Smooth muscle cell (in vitro differentiated cells): ENCODE results near the gene KIF2C. TPM values are rescaled to one million over a fixed set of nuclear protein-coding genes. Genes with fewer than 3 reads are reported as not detected.

Experiments used
- DNase-seq: peaks from one replicate; lab custom pipeline; 2025; ENCODE audit not compliant: unreplicated experiment; lab: John Stamatoyannopoulos, UW
- H2AFZ ChIP-seq: fragments of 200-600 bp; sonication (generic); 2 replicates; pipeline ENCODE4 v1.6.0; 2016; ENCODE audit warnings: antibody characterized with exemption, low read depth, mild to moderate bottlenecking
- H3F3A ChIP-seq: fragments of 200-600 bp; sonication (generic); 2 replicates; pipeline ENCODE4 v1.6.0; 2017; ENCODE audit warnings: antibody characterized with exemption, low read depth
- H3K27ac ChIP-seq: fragments of 200-600 bp; sonication (generic); 2 replicates; pipeline ENCODE4 v1.5.1; 2016; ENCODE audit warnings: low read depth, mild to moderate bottlenecking
- H3K27me3 ChIP-seq: fragments of 200-600 bp; sonication (generic); 2 replicates; pipeline ENCODE4 v1.6.1; 2016; ENCODE audit warnings: low read depth, mild to moderate bottlenecking
- H3K36me3 ChIP-seq: fragments of 200-600 bp; sonication (generic); 2 replicates; pipeline ENCODE4 v1.5.1; 2016; ENCODE audit warnings: low read depth
- H3K4me1 ChIP-seq: fragments of 200-600 bp; sonication (generic); 2 replicates; pipeline ENCODE4 v1.5.1; 2016; ENCODE audit warnings: low read depth
- H3K4me2 ChIP-seq: fragments of 200-600 bp; sonication (generic); 2 replicates; pipeline ENCODE4 v1.6.0; 2016; ENCODE audit warnings: mild to moderate bottlenecking
- H3K4me3 ChIP-seq: fragments of 200-600 bp; sonication (generic); 2 replicates; pipeline ENCODE4 v1.5.1; 2016; ENCODE audit warnings: mild to moderate bottlenecking
- H3K79me2 ChIP-seq: fragments of 200-600 bp; sonication (generic); 2 replicates; pipeline ENCODE4 v1.6.0; 2016; ENCODE audit warnings: low read depth, mild to moderate bottlenecking
- H3K9ac ChIP-seq: fragments of 200-600 bp; sonication (generic); 2 replicates; pipeline ENCODE4 v1.6.0; 2016; ENCODE audit warnings: low read depth
- H3K9me3 ChIP-seq: fragments of 200-600 bp; sonication (generic); replicated peaks from 2 replicates; pipeline ENCODE4 v1.5.1; 2016; ENCODE audit warnings: low read depth
- H4K20me1 ChIP-seq: fragments of 200-600 bp; sonication (generic); 2 replicates; pipeline ENCODE4 v1.6.0; 2016; ENCODE audit warnings: low read depth
- WGBS: methylation state at CpG from one replicate; pipeline ENCODE4 v1.1.7; 2016; ENCODE audit warnings: low lambda C conversion rate; 5-methylcytosine and 5-hydroxymethylcytosine counted together
- polyA plus RNA-seq: library from polyadenylated mRNA; unstranded; fragments of >200 nt; fragmentation: Nextera tagmentation; extraction: Ambion mirVana; gene quantifications from 2 replicates; pipeline ENCODE4 v1.2.1, GENCODE V29; 2016
- total RNA-seq: library from RNA; depleted of rRNA; stranded (reverse); fragments of >200 nt; gene quantifications from 2 replicates; pipeline ENCODE4 v1.2.3, GENCODE V29; 2014
- TF ChIP-seq, protein P1 (sequence below): fragments of 200-600 bp; sonication (generic); IDR thresholded peaks from 2 replicates; pipeline ENCODE4 v1.5.1; 2017; ENCODE audit warnings: borderline replicate concordance, mild to moderate bottlenecking, antibody characterized with exemption; ENCODE audit not compliant: insufficient read depth, poor library complexity, severe bottlenecking

KIF2C gene
- total and polyA plus RNA-seq, 2 experiments from 2014 or later: 5.7 to 8.5 TPM

DNA sequence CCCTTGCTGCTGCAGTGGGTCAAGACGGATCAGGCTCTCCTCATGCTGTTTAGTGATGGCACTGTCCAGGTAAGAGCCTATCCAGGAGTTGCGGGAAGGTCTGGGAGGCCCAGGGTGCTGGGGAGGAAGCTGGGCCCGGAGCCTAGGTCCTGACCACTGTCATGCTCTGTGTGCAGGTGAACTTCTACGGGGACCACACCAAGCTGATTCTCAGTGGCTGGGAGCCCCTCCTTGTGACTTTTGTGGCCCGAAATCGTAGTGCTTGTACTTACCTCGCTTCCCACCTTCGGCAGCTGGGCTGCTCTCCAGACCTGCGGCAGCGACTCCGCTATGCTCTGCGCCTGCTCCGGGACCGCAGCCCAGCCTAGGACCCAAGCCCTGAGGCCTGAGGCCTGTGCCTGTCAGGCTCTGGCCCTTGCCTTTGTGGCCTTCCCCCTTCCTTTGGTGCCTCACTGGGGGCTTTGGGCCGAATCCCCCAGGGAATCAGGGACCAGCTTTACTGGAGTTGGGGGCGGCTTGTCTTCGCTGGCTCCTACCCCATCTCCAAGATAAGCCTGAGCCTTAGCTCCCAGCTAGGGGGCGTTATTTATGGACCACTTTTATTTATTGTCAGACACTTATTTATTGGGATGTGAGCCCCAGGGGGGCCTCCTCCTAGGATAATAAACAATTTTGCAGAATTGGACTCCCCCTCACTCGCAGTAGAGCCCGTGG lies 65.8 kb downstream of the KIF2C start:
- TF ChIP-seq, protein P1, sequence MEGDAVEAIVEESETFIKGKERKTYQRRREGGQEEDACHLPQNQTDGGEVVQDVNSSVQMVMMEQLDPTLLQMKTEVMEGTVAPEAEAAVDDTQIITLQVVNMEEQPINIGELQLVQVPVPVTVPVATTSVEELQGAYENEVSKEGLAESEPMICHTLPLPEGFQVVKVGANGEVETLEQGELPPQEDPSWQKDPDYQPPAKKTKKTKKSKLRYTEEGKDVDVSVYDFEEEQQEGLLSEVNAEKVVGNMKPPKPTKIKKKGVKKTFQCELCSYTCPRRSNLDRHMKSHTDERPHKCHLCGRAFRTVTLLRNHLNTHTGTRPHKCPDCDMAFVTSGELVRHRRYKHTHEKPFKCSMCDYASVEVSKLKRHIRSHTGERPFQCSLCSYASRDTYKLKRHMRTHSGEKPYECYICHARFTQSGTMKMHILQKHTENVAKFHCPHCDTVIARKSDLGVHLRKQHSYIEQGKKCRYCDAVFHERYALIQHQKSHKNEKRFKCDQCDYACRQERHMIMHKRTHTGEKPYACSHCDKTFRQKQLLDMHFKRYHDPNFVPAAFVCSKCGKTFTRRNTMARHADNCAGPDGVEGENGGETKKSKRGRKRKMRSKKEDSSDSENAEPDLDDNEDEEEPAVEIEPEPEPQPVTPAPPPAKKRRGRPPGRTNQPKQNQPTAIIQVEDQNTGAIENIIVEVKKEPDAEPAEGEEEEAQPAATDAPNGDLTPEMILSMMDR: no peak
- WGBS: 95% methylated on average over 20 of the region's 20 CpGs
- Histone ChIP-seq H3K27me3 (no peaks in the 10 kb centered on the region), H3F3A (peaks cover 35% of the 10 kb centered on the region), H3K27ac (peak overlapping the region; percentile 100), H3K4me2 (no peak overlapping the region), H3K9me3 (no peaks in the 10 kb centered on the region), H3K36me3 (no peaks in the 10 kb centered on the region), H3K9ac (no peak overlapping the region), H3K4me3 (no peak overlapping the region), H4K20me1 (peaks cover 34% of the 10 kb centered on the region), H3K79me2 (peaks cover 53% of the 10 kb centered on the region), H2AFZ (no peak overlapping the region), H3K4me1 (peaks cover 51% of the 10 kb centered on the region)
- DNase-seq: no peak

GRCh38 chr1:44806025-44806703 lies 66.5 kb downstream of the KIF2C start:
- Histone ChIP-seq H3K9ac (peak overlapping the region; percentile 98), H3K4me2 (peak overlapping the region; percentile 50), H3K27me3 (no peaks in the 10 kb centered on the region), H3F3A (peaks cover 37% of the 10 kb centered on the region), H3K4me3 (no peak overlapping the region), H4K20me1 (peaks cover 27% of the 10 kb centered on the region), H3K4me1 (peaks cover 56% of the 10 kb centered on the region), H3K36me3 (no peaks in the 10 kb centered on the region), H3K79me2 (peaks cover 46% of the 10 kb centered on the region), H3K9me3 (no peaks in the 10 kb centered on the region), H3K27ac (peak overlapping the region; percentile 100), H2AFZ (no peak overlapping the region)
- WGBS: 97% methylated on average over 68 of the region's 70 CpGs
- no peak for DNase-seq
- TF ChIP-seq, protein P1: no peak

DNA sequence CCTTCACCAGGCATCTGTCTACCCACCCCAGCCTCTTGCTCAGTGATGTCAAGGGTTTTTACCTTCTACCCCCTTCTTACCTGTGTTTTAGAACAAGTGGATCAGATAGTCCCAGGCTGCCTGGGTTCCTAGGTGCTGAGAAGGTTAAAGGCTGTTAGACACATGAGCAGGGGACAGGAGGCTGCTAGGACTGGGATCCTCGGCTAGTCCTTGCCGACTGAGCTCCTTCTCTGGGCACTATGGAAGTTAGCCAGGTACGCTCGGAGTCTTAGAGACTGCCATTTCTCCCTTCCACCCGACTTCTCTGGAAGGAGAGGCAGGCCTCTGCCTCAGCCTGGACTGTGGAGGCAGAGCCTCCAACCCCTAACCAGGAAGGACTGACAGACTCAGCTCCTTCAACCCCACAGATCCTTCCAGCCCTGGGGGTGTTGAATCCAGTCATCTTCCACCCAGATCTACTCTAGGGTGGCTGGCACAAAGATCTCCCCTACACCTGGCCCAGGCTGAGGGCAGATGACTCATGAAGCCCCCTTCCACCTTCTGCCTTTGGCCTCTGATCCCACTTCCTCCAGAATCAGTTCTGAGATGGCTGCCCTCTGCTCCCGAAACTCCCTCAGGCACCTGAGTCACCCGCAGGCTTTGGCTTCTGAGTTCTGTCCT lies 67.2 kb downstream of the KIF2C start, which contains the start of gene DYNLT4:
TSS of gene DYNLT4 (minus strand) at position 648 of the 660 bp plus-strand sequence. CDS start 683 bp downstream, outside the sequence.
- H3K36me3 ChIP-seq: no peaks in the 10 kb centered on the region
- H3K27ac ChIP-seq: peak within 1 kb of the TSS; percentile 100
- peaks cover 22% of the 10 kb centered on the region for H4K20me1 ChIP-seq
- DNase-seq: no peak
- no peaks in the 10 kb centered on the region for H3K9me3 ChIP-seq
- TF ChIP-seq, protein P1: no peak
- no peaks in the 10 kb centered on the region for H3K27me3 ChIP-seq
- peaks cover 54% of the 10 kb centered on the region for H3K4me1 ChIP-seq
- peak within 1 kb of the TSS; percentile 91 for H3K4me2 ChIP-seq
- H3K9ac ChIP-seq: peak within 1 kb of the TSS; percentile 98
- 60% methylated on average over 7 of the region's 7 CpGs for WGBS
- peaks cover 40% of the 10 kb centered on the region for H3K79me2 ChIP-seq
- H3F3A ChIP-seq: peaks cover 37% of the 10 kb centered on the region
- H2AFZ ChIP-seq: no peak within 1 kb of the TSS
- peak within 1 kb of the TSS; percentile 40 for H3K4me3 ChIP-seq
